Vagina (tissue), 2 donors: ENCODE results near the gene CIDEB. TPM values are rescaled to one million over a fixed set of nuclear protein-coding genes. Genes with fewer than 3 reads are reported as not detected.

Source experiments
- DNase-seq, 2 donors: peaks; one replicate each; pipeline ENCODE4 v3.0.0-alpha.2; 2017; ENCODE audit errors: extremely low spot score in 2 of 2
- H3K27ac ChIP-seq: fragments of 200-600 bp; sonication (generic); one replicate; pipeline ENCODE4 v1.5.1; 2019
- H3K27me3 ChIP-seq: fragments of 200-600 bp; sonication (generic); one replicate; pipeline ENCODE4 v1.5.1; 2019
- H3K36me3 ChIP-seq, 2 donors: fragments of 200-600 bp; sonication (generic); one replicate each; pipeline ENCODE4 v1.5.1; 2017 to 2019
- H3K4me1 ChIP-seq: fragments of 200-600 bp; sonication (generic); one replicate; pipeline ENCODE4 v1.5.1; 2019
- H3K4me3 ChIP-seq, 2 donors: fragments of 200-600 bp; sonication (generic); 1 replicate in 1 of 2; 2 replicates in 1 of 2; pipeline ENCODE4 v1.5.1; 2016 to 2019
- H3K9me3 ChIP-seq: fragments of 200-600 bp; sonication (generic); one replicate; pipeline ENCODE4 v1.5.1; 2019
- CTCF ChIP-seq, 3 experiments: fragments of 450-650 bp in 2 of 3; fragments of 200-600 bp in 1 of 3; sonication (generic) in 1 of 3; IDR thresholded peaks; one replicate each; pipeline ENCODE4 v1.5.1; 2017 to 2019; ENCODE audit warnings: antibody characterized with exemption in 3 of 3, mild to moderate bottlenecking in 2 of 3, moderate library complexity in 2 of 3
- POLR2A ChIP-seq, 2 donors: fragments of 450-650 bp; IDR thresholded peaks; one replicate each; pipeline ENCODE4 v1.6.1; 2017; ENCODE audit warnings: antibody characterized with exemption in 2 of 2, mild to moderate bottlenecking in 2 of 2, moderate library complexity in 2 of 2
- POLR2AphosphoS5 ChIP-seq, 2 donors: sonication (generic); formaldehyde crosslinking; IDR thresholded peaks; one replicate each; pipeline ENCODE4 v1.9.0; 2017; ENCODE audit warnings: antibody characterized with exemption in 2 of 2, mild to moderate bottlenecking in 2 of 2, low read depth in 1 of 2; ENCODE audit not compliant: insufficient read depth in 1 of 2
- intact Hi-C: fragments of 100-400 bp; cut with DNase I; formaldehyde crosslinking; loops from one replicate; pipeline ENCODE4 v1.15.1; 2023
- total RNA-seq: library from RNA; depleted of rRNA; stranded (reverse); fragments of >200 nt; gene quantifications from one replicate; pipeline ENCODE4 v1.2.3, GENCODE V29; 2016

CIDEB gene
- total RNA-seq, 1 donor from 2014 or later, result 16.0 TPM

GRCh38 chr14:24337144-24337823, 29.5 kb upstream of the CIDEB start:
- intact Hi-C loops, result no loop called here
- Histone ChIP-seq H3K27ac (no peak overlapping the region), H3K27me3 (no peaks in the 10 kb centered on the region), H3K4me1 (peaks cover 59% of the 10 kb centered on the region), H3K36me3 (peaks cover 0 to 9% of the 10 kb centered on the region in 2 donors), H3K4me3 (no peak overlapping the region), H3K9me3 (no peaks in the 10 kb centered on the region)
- TF ChIP-seq POLR2A (IDR thresholded peaks at IDR 0.05) (no peak), CTCF (IDR thresholded peaks at IDR 0.05) (no peak), POLR2AphosphoS5 (IDR thresholded peaks at IDR 0.05; ENCODE audit: insufficient read depth in 1 of 2, low read depth in 1 of 2) (no peak)
- no peak for DNase-seq

GRCh38 chr14:24335461-24336171, 27.8 kb upstream of the CIDEB start:
- Histone ChIP-seq H3K27me3 (no peaks in the 10 kb centered on the region), H3K4me1 (peaks cover 68% of the 10 kb centered on the region), H3K36me3 (peaks cover 0 to 9% of the 10 kb centered on the region in 2 donors), H3K9me3 (no peaks in the 10 kb centered on the region), H3K4me3 (peak overlapping the region in 1 of 2 donors; percentile 52), H3K27ac (peak overlapping the region; percentile 71)
- DNase-seq, result no peak
- intact Hi-C loops, result no loop called here
- peak; percentile 13 to 39 for TF ChIP-seq POLR2AphosphoS5 (IDR thresholded peaks at IDR 0.05; ENCODE audit: insufficient read depth in 1 of 2, low read depth in 1 of 2)
- TF ChIP-seq POLR2A (IDR thresholded peaks at IDR 0.05), result no peak

- Histone ChIP-seq H3K9me3 (no peaks in the 10 kb centered on the region), H3K27me3 (no peaks in the 10 kb centered on the region), H3K4me1 (peaks cover 68% of the 10 kb centered on the region), H3K27ac (peak within 1 kb of the TSS; percentile 71), H3K4me3 (peak within 1 kb of the TSS; percentile 40 to 52), H3K36me3 (peaks cover 0 to 9% of the 10 kb centered on the region in 2 donors)
- no peak for TF ChIP-seq CTCF (IDR thresholded peaks at IDR 0.05)
- TF ChIP-seq POLR2AphosphoS5 (IDR thresholded peaks at IDR 0.05; ENCODE audit: insufficient read depth in 1 of 2, low read depth in 1 of 2), result peak in 1 of 2 donors; percentile 46
- intact Hi-C loops, result no loop called here
- no peak for DNase-seq
These were observed 26.9 kb upstream of the CIDEB start, which contains the start of gene ADCY4 for GRCh38 chr14:24334431-24335291. Gene ADCY4, minus strand, starts transcription at chr14:24335071. Its CDS starts 419 bp downstream, at chr14:24334652.

GRCh38 chr14:24332268-24332993, 24.7 kb upstream of the CIDEB start:
- no peak for DNase-seq
- Histone ChIP-seq H3K4me3 (peak overlapping the region; percentile 28 to 33), H3K9me3 (no peaks in the 10 kb centered on the region), H3K4me1 (peaks cover 49% of the 10 kb centered on the region), H3K27ac (no peak overlapping the region), H3K27me3 (no peaks in the 10 kb centered on the region), H3K36me3 (no peaks in the 10 kb centered on the region)
- intact Hi-C loops, result loop anchor here (2.0 kb wide), 1 partner anchor 100 kb away; no protein-coding TSS in a partner anchor
- no peak for TF ChIP-seq POLR2A (IDR thresholded peaks at IDR 0.05)
- peak; percentile 38 to 81 (median 51) for TF ChIP-seq CTCF (IDR thresholded peaks at IDR 0.05)
- peak in 1 of 2 donors; percentile 30 for TF ChIP-seq POLR2AphosphoS5 (IDR thresholded peaks at IDR 0.05; ENCODE audit: insufficient read depth in 1 of 2, low read depth in 1 of 2)
